HG03025 (cell line): Measurements from ENCODE around the gene RABGGTA.
"Not testable (repeated sequence)": the region's sequence is repeated elsewhere in the genome, so short reads cannot be mapped to it uniquely, and the experiment has no call there.

Source experiments
- ATAC-seq: cut with Tn5 transposase; IDR thresholded peaks from one replicate; pipeline ENCODE4 v1.9.1; 2021; ENCODE audit warnings: mild to moderate bottlenecking, moderate library complexity; ENCODE audit not compliant: unreplicated experiment, low FRiP score

The RABGGTA gene

GRCh38 chr14:24224618-24225071, 46.8 kb downstream of the RABGGTA start:
- no peak for ATAC-seq

DNA sequence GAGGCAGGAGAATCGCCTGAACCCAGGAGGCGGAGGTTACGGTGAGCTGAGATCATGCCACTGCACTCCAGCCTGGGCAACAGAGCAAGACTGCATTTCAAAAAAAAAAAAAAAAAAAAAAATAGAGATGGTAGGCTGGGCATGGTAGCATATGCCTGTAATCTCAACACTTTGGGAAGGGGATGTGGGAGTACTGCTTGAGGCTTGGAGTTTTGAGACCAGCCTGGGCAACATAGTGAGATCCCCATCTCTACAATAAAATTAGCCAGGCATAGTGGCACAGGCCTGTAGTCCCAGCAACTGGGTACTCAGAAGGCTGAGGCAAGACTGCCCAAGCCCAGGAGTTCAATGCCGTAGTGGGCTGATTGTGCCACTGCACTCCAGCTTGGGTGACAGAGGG, 48.4 kb downstream of the RABGGTA start:
- not testable (repeated sequence) for ATAC-seq

GRCh38 chr14:24219521-24219920, 51.9 kb downstream of the RABGGTA start:
- ATAC-seq: no peak

GRCh38 chr14:24219080-24219479, 52.3 kb downstream of the RABGGTA start:
- no peak for ATAC-seq

- ATAC-seq: not testable (repeated sequence)
These were observed 54.5 kb downstream of the RABGGTA start for GRCh38 chr14:24216876-24217275.

DNA sequence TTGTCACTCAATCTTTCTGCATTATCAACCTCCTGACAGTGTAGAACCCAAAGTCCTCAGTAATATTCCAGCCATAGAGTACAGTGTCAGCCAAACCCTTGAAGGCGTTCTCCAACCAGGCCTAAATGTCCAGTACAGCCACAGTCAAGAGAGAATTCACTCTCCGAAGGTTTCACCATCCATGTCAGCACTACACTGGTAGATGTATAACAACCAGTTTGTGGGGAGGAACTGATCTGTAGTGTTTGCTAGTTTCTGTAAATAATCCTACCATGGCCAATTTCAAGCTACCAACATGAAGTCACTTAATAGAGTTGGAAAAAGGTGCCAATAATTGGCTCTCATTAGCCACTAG, 55.1 kb downstream of the RABGGTA start:
- ATAC-seq: no peak
